Natural killer cell (primary cell): ENCODE data around the gene UNG. TPM values are rescaled to one million over a fixed set of nuclear protein-coding genes. Genes with fewer than 3 reads are reported as not detected.

Source experiments
- ATAC-seq, 3 donors: fragments of 150-1000 bp in 2 of 3; fragments of 200-7000 bp in 1 of 3; cut with Tn5 transposase; 1 replicate in 1 of 3; 2 replicates in 2 of 3; pipeline ENCODE4 v1.10.0; 2021; ENCODE audit warnings: mild to moderate bottlenecking in 2 of 3, moderate library complexity in 2 of 3
- DNase-seq, 2 donors: peaks; one replicate each; pipeline versions ENCODE4 v3.0.0 to v3.0.0-alpha.2; 2013 to 2021; ENCODE audit warnings: mixed read lengths in 1 of 2
- H3K27ac ChIP-seq: one replicate; pipeline ENCODE4 v1.5.1; 2013; ENCODE audit warnings: mild to moderate bottlenecking, low read length
- H3K27me3 ChIP-seq: one replicate; pipeline ENCODE4 v1.6.1; 2013; ENCODE audit warnings: low read length; ENCODE audit not compliant: control insufficient read depth, insufficient read depth
- H3K36me3 ChIP-seq: one replicate; pipeline ENCODE4 v1.6.1; 2013; ENCODE audit warnings: low read length; ENCODE audit not compliant: control insufficient read depth, insufficient read depth
- H3K4me1 ChIP-seq: one replicate; pipeline ENCODE4 v1.6.1; 2013; ENCODE audit warnings: low read length; ENCODE audit not compliant: control insufficient read depth, insufficient read depth
- H3K4me3 ChIP-seq: one replicate; pipeline ENCODE4 v1.5.1; 2013; ENCODE audit warnings: low read length
- H3K9me3 ChIP-seq: one replicate; pipeline ENCODE4 v1.6.1; 2013; ENCODE audit warnings: low read length; ENCODE audit not compliant: control insufficient read depth, insufficient read depth
- H3K27ac Mint-ChIP-seq, 2 donors: one replicate each; pipeline ENCODE4 v1.8.0; 2022; ENCODE audit warnings: mild to moderate bottlenecking in 2 of 2, mixed read lengths in 2 of 2, moderate library complexity in 1 of 2
- H3K27me3 Mint-ChIP-seq, 2 donors: one replicate each; pipeline ENCODE4 v1.8.0; 2022; ENCODE audit warnings: low read depth in 2 of 2, mixed read lengths in 2 of 2
- H3K36me3 Mint-ChIP-seq: one replicate; pipeline ENCODE4 v1.8.0; 2022; ENCODE audit warnings: mixed read lengths
- H3K4me1 Mint-ChIP-seq, 2 donors: one replicate each; pipeline ENCODE4 v1.8.0; 2022; ENCODE audit warnings: mixed read lengths in 2 of 2
- H3K4me3 Mint-ChIP-seq: one replicate; pipeline ENCODE4 v1.8.0; 2022; ENCODE audit warnings: mild to moderate bottlenecking, moderate library complexity, mixed read lengths
- H3K9me3 Mint-ChIP-seq, 2 donors: one replicate each; pipeline ENCODE4 v1.8.0; 2022; ENCODE audit warnings: mixed read lengths in 2 of 2
- CTCF ChIP-seq: fragments of 200-600 bp; IDR thresholded peaks from one replicate; pipeline ENCODE4 v1.8.0; 2022; ENCODE audit warnings: antibody characterized with exemption
- WGBS: methylation state at CpG from one replicate; pipeline ENCODE4 v1.1.7; 2013; ENCODE audit warnings: missing lambda C conversion rate; ENCODE audit not compliant: insufficient coverage; 5-methylcytosine and 5-hydroxymethylcytosine counted together
- intact Hi-C: fragments of 100-400 bp; cut with micrococcal nuclease; formaldehyde crosslinking; loops from one replicate; pipeline ENCODE4 v1.14.2; 2022
- total RNA-seq, 4 donors: library from RNA; stranded (reverse); fragments of 120-200 nt in 1 of 4; gene quantifications; one replicate each; pipeline versions ENCODE4 v1.2.3 to v1.2.4, GENCODE V29; 2013 to 2022

Gene UNG
- total RNA-seq, 3 donors from 2014 or later (not counting 1 experiment from before 2014, with no cell fraction given) = 8.7 to 10.7 (median 9.6) TPM

GRCh38 chr12:109121346-109121880, 24.0 kb downstream of the UNG start:
- DNase-seq = no peak
- intact Hi-C loops = no loop called here
- no peak for TF ChIP-seq CTCF
- H3K36me3 Mint-ChIP-seq = no peaks in the 10 kb centered on the region
- no peaks in the 10 kb centered on the region for H3K27me3 Mint-ChIP-seq
- 96% methylated on average over 2 of the region's 3 CpGs for WGBS
- H3K9me3 Mint-ChIP-seq = no peaks in the 10 kb centered on the region
- Histone ChIP-seq H3K27ac (no peak overlapping the region), H3K4me3 (no peak overlapping the region), H3K9me3 (no peaks in the 10 kb centered on the region), H3K4me1 (no peaks in the 10 kb centered on the region), H3K27me3 (no peaks in the 10 kb centered on the region), H3K36me3 (no peaks in the 10 kb centered on the region)
- H3K27ac Mint-ChIP-seq = no peak overlapping the region
- no peak overlapping the region for H3K4me3 Mint-ChIP-seq
- H3K4me1 Mint-ChIP-seq = peaks cover 6 to 10% of the 10 kb centered on the region in 2 donors
- ATAC-seq = no peak

- Mint-ChIP-seq H3K4me3 (no peak overlapping the region), H3K36me3 (no peaks in the 10 kb centered on the region), H3K27me3 (no peaks in the 10 kb centered on the region), H3K9me3 (no peaks in the 10 kb centered on the region), H3K4me1 (peaks cover 6 to 10% of the 10 kb centered on the region in 2 donors), H3K27ac (no peak overlapping the region)
- H3K27me3 ChIP-seq = no peaks in the 10 kb centered on the region
- H3K9me3 ChIP-seq = no peaks in the 10 kb centered on the region
- no peak overlapping the region for H3K4me3 ChIP-seq
- intact Hi-C loops = no loop called here
- no peak overlapping the region for H3K27ac ChIP-seq
- no peaks in the 10 kb centered on the region for H3K4me1 ChIP-seq
- TF ChIP-seq CTCF = no peak
- DNase-seq (no peak), ATAC-seq (no peak)
- H3K36me3 ChIP-seq = no peaks in the 10 kb centered on the region
- 86% methylated on average over 12 of the region's 12 CpGs for WGBS
Measured at GRCh38 chr12:109124878-109125648, 27.7 kb downstream of the UNG start.

- no peaks in the 10 kb centered on the region for H3K36me3 ChIP-seq
- no peaks in the 10 kb centered on the region for H3K27me3 ChIP-seq
- TF ChIP-seq CTCF = no peak
- no peak overlapping the region for H3K27ac ChIP-seq
- H3K4me1 ChIP-seq = no peaks in the 10 kb centered on the region
- H3K9me3 ChIP-seq = no peaks in the 10 kb centered on the region
- WGBS = 69% methylated on average over 7 of the region's 7 CpGs
- H3K4me1 Mint-ChIP-seq = peaks cover 6 to 10% of the 10 kb centered on the region in 2 donors
- DNase-seq (no peak), ATAC-seq (no peak)
- no peak overlapping the region for H3K27ac Mint-ChIP-seq
- no peaks in the 10 kb centered on the region for H3K9me3 Mint-ChIP-seq
- no peak overlapping the region for H3K4me3 Mint-ChIP-seq
- no peak overlapping the region for H3K4me3 ChIP-seq
- H3K27me3 Mint-ChIP-seq = peaks cover 0 to 4% of the 10 kb centered on the region in 2 donors
- H3K36me3 Mint-ChIP-seq = no peaks in the 10 kb centered on the region
- intact Hi-C loops = no loop called here
Measured at GRCh38 chr12:109125791-109126190, 28.4 kb downstream of the UNG start.
